Peyer's patch (tissue), 4 donors: Measurements from ENCODE around the gene ZFYVE9.

ENCODE experiments used
- CTCF ChIP-seq, 6 experiments: fragments of 450-650 bp in 4 of 6; fragments of 200-600 bp in 2 of 6; sonication (generic) in 1 of 6; IDR thresholded peaks; one replicate each; pipeline ENCODE4 v1.5.1; 2017 to 2019; ENCODE audit warnings: antibody characterized with exemption in 6 of 6, mild to moderate bottlenecking in 3 of 6, moderate library complexity in 1 of 6
- POLR2A ChIP-seq, 2 donors: fragments of 450-650 bp; IDR thresholded peaks; one replicate each; pipeline ENCODE4 v1.5.1; 2017; ENCODE audit warnings: antibody characterized with exemption in 2 of 2, mild to moderate bottlenecking in 2 of 2, moderate library complexity in 2 of 2

- TF ChIP-seq CTCF (IDR thresholded peaks at IDR 0.05) (no peak), POLR2A (IDR thresholded peaks at IDR 0.05) (no peak)
Measured at GRCh38 chr1:52288286-52288685, 146.4 kb downstream of the ZFYVE9 start.
